Vagina (tissue), 2 donors: ENCODE results near the gene LSM11.

ENCODE experiments used
- POLR2A ChIP-seq, 2 donors: fragments of 450-650 bp; IDR thresholded peaks; one replicate each; pipeline ENCODE4 v1.6.1; 2017; ENCODE audit warnings: antibody characterized with exemption in 2 of 2, mild to moderate bottlenecking in 2 of 2, moderate library complexity in 2 of 2
- POLR2AphosphoS5 ChIP-seq, 2 donors: sonication (generic); formaldehyde crosslinking; IDR thresholded peaks; one replicate each; pipeline ENCODE4 v1.9.0; 2017; ENCODE audit warnings: antibody characterized with exemption in 2 of 2, mild to moderate bottlenecking in 2 of 2, low read depth in 1 of 2; ENCODE audit not compliant: insufficient read depth in 1 of 2
- TF ChIP-seq, protein P1 (sequence below), 3 experiments: fragments of 450-650 bp in 2 of 3; fragments of 200-600 bp in 1 of 3; sonication (generic) in 1 of 3; IDR thresholded peaks; one replicate each; pipeline ENCODE4 v1.5.1; 2017 to 2019; ENCODE audit warnings: antibody characterized with exemption in 3 of 3, mild to moderate bottlenecking in 2 of 3, moderate library complexity in 2 of 3

DNA sequence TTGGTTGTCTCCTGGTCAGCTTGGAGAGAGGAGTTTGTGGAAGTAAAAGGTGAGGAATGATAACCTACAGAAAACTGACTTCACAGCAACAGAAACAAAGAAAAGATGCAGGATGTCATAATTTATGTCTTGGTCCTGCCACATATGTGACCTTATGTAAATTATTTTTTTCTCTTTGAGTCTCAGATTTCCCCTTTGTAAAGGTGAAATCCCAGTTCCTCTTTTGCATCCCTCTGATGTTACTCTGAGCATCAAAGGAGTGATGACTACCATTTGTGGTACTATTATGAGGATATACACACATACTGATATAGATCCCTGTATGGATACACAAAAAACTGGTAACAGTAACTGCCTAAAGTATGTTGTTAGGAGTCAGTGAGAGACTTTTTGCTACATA lies 13.7 kb upstream of the LSM11 start:
- TF ChIP-seq POLR2A (IDR thresholded peaks at IDR 0.05) (no peak), POLR2AphosphoS5 (IDR thresholded peaks at IDR 0.05; ENCODE audit: insufficient read depth in 1 of 2, low read depth in 1 of 2) (no peak)
- TF ChIP-seq, protein P1, sequence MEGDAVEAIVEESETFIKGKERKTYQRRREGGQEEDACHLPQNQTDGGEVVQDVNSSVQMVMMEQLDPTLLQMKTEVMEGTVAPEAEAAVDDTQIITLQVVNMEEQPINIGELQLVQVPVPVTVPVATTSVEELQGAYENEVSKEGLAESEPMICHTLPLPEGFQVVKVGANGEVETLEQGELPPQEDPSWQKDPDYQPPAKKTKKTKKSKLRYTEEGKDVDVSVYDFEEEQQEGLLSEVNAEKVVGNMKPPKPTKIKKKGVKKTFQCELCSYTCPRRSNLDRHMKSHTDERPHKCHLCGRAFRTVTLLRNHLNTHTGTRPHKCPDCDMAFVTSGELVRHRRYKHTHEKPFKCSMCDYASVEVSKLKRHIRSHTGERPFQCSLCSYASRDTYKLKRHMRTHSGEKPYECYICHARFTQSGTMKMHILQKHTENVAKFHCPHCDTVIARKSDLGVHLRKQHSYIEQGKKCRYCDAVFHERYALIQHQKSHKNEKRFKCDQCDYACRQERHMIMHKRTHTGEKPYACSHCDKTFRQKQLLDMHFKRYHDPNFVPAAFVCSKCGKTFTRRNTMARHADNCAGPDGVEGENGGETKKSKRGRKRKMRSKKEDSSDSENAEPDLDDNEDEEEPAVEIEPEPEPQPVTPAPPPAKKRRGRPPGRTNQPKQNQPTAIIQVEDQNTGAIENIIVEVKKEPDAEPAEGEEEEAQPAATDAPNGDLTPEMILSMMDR (IDR thresholded peaks at IDR 0.05): no peak
